Tibial artery (tissue), 4 donors: ENCODE data around the gene MAP3K2.
"Not testable (repeated sequence)": the region's sequence is repeated elsewhere in the genome, so short reads cannot be mapped to it uniquely, and the experiment has no call there.

Source experiments
- DNase-seq, 2 donors: peaks; one replicate each; pipeline ENCODE4 v3.0.0-alpha.2; 2019
- H3K27ac ChIP-seq, 2 donors: fragments of 200-600 bp; sonication (generic) in 1 of 2; 1 replicate in 1 of 2; 2 replicates in 1 of 2; pipeline ENCODE4 v1.5.1; 2018 to 2019; ENCODE audit warnings: mild to moderate bottlenecking in 1 of 2
- H3K27me3 ChIP-seq, 2 donors: fragments of 200-600 bp; sonication (generic) in 1 of 2; one replicate each; pipeline versions ENCODE4 v1.5.1 to v1.6.0; 2016 to 2019
- H3K36me3 ChIP-seq, 3 donors: fragments of 200-600 bp; sonication (generic) in 2 of 3; one replicate each; pipeline ENCODE4 v1.5.1; 2016 to 2019; ENCODE audit warnings: mild to moderate bottlenecking in 2 of 3
- H3K4me1 ChIP-seq, 4 donors: fragments of 200-600 bp; sonication (generic) in 2 of 4; 1 replicate in 3 of 4; 2 replicates in 1 of 4; pipeline ENCODE4 v1.5.1; 2016 to 2019
- H3K4me3 ChIP-seq, 2 donors: fragments of 200-600 bp; sonication (generic) in 1 of 2; 1 replicate in 1 of 2; 2 replicates in 1 of 2; pipeline ENCODE4 v1.5.1; 2018 to 2019; ENCODE audit warnings: mild to moderate bottlenecking in 2 of 2
- H3K9me3 ChIP-seq, 3 donors: fragments of 200-600 bp; sonication (generic) in 1 of 3; one replicate each; pipeline ENCODE4 v1.5.1; 2016 to 2019
- intact Hi-C: fragments of 100-400 bp; cut with DNase I; formaldehyde crosslinking; loops from one replicate; pipeline ENCODE4 v1.15.0; 2023; ENCODE audit warnings: low total_unique reads
- TF ChIP-seq, protein P1 (sequence below), 2 experiments: fragments of 200-600 bp in 1 of 2; fragments of 450-650 bp in 1 of 2; IDR thresholded peaks; one replicate each; pipeline ENCODE4 v1.5.1; 2017 to 2019; ENCODE audit warnings: antibody characterized with exemption in 2 of 2, mild to moderate bottlenecking in 1 of 2, moderate library complexity in 1 of 2

Gene MAP3K2

DNA sequence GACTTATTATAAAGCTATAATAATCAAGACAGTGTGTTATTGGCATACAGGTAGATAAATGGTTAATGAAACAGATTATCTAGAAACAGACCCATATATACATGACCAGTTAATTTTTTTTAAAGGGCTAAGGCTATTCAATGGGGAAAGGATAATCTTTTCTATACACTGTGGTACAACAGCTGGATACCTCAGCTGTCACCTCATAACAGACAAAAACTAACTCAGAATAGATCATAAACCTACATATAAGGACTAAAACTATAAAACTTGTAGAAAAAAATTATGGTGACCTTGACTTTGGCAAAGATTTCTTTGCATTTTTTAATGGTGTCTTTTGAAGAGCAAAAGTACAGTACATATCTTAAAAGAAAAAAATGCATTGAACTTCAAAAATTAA, 30.2 kb downstream of the MAP3K2 start:
- H3K36me3 ChIP-seq, result no peaks in the 10 kb centered on the region
- intact Hi-C loops, result no loop called here
- H3K4me3 ChIP-seq, result no peak overlapping the region
- TF ChIP-seq, protein P1, sequence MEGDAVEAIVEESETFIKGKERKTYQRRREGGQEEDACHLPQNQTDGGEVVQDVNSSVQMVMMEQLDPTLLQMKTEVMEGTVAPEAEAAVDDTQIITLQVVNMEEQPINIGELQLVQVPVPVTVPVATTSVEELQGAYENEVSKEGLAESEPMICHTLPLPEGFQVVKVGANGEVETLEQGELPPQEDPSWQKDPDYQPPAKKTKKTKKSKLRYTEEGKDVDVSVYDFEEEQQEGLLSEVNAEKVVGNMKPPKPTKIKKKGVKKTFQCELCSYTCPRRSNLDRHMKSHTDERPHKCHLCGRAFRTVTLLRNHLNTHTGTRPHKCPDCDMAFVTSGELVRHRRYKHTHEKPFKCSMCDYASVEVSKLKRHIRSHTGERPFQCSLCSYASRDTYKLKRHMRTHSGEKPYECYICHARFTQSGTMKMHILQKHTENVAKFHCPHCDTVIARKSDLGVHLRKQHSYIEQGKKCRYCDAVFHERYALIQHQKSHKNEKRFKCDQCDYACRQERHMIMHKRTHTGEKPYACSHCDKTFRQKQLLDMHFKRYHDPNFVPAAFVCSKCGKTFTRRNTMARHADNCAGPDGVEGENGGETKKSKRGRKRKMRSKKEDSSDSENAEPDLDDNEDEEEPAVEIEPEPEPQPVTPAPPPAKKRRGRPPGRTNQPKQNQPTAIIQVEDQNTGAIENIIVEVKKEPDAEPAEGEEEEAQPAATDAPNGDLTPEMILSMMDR (IDR thresholded peaks at IDR 0.05), result no peak
- peaks cover 0 to 21% (median 2%) of the 10 kb centered on the region in 4 donors for H3K4me1 ChIP-seq
- no peak for DNase-seq
- no peaks in the 10 kb centered on the region for H3K27me3 ChIP-seq
- H3K9me3 ChIP-seq, result no peaks in the 10 kb centered on the region
- no peak overlapping the region for H3K27ac ChIP-seq

- intact Hi-C loops, result no loop called here
- Histone ChIP-seq H3K27me3 (no peaks in the 10 kb centered on the region), H3K4me3 (no peak overlapping the region), H3K36me3 (no peaks in the 10 kb centered on the region), H3K27ac (no peak overlapping the region), H3K4me1 (peaks cover 0 to 30% (median 2%) of the 10 kb centered on the region in 4 donors), H3K9me3 (no peaks in the 10 kb centered on the region)
- TF ChIP-seq, protein P1 (IDR thresholded peaks at IDR 0.05), result no peak
- DNase-seq, result no peak
Measured at GRCh38 chr2:127356531-127356930, 31.2 kb downstream of the MAP3K2 start.

GRCh38 chr2:127355407-127356008, 32.3 kb downstream of the MAP3K2 start:
- H3K27ac ChIP-seq, result no peak overlapping the region
- H3K27me3 ChIP-seq, result no peaks in the 10 kb centered on the region
- no peaks in the 10 kb centered on the region for H3K9me3 ChIP-seq
- H3K4me1 ChIP-seq, result peaks cover 0 to 38% (median 2%) of the 10 kb centered on the region in 4 donors
- H3K4me3 ChIP-seq, result no peak overlapping the region
- intact Hi-C loops, result no loop called here
- no peak for DNase-seq
- TF ChIP-seq, protein P1 (IDR thresholded peaks at IDR 0.05), result peak; percentile 18 to 35
- H3K36me3 ChIP-seq, result no peaks in the 10 kb centered on the region

DNA sequence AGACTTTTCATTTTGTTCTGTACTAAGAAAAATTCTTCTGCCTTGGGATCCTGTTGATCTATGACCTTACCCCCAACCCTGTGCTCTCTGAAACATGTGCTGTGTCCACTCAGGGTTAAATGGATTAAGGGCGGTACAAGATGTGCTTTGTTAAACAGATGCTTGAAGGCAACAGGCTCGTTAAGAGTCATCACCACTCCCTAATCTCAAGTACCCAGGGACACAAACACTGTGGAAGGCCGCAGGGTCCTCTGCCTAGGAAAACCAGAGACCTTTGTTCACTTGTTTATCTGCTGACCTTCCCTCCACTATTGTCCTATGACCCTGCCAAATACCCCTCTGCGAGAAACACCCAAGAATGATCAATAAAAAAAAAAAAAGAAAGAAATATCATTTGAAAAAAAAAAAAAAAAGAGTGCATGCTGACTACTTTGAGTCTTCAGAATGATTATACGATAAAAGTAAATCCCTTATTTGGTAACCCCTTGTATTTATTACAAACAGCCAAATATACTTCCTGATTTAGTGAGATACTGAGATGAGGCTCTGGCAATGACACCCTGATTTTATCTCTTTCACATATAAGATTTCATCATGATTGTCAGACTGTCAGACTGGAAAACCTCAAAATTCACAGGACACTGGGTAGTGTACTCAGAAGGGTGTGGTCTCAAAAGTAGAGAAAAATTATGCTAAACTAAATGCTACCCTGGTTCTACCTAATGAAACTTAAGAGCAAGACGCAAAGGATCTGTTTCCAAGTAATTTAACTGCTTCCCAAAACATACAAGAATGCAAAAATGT, 33.7 kb downstream of the MAP3K2 start:
- H3K27me3 ChIP-seq, intact Hi-C loops, H3K9me3 ChIP-seq, DNase-seq, H3K36me3 ChIP-seq, H3K4me3 ChIP-seq, H3K27ac ChIP-seq: not testable (repeated sequence)
- H3K4me1 ChIP-seq, result peaks cover 0 to 44% (median 4%) of the 10 kb centered on the region in 4 donors

DNA sequence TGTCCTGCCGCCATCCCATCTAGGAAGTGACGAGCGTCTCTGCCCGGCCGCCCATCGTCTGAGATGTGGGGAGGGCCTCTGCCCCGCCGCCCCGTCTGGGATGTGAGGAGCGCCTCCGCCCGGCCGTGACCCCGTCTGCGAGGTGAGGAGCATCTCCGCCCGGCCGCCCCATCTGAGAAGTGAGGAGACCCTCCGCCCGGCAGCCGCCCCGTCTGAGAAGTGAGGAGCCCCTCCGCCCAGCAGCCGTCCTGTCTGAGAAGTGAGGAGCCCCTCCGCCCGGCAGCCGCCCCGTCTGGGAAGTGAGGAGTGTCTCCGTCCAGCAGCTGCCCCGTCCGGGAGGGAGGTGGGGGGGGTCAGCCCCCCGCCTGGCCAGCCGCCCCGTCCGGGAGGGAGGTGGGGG, 34.6 kb downstream of the MAP3K2 start:
- H3K36me3 ChIP-seq, H3K9me3 ChIP-seq, DNase-seq, H3K27ac ChIP-seq, intact Hi-C loops, H3K4me3 ChIP-seq, H3K27me3 ChIP-seq: not testable (repeated sequence)
- peaks cover 0 to 42% (median 4%) of the 10 kb centered on the region in 4 donors for H3K4me1 ChIP-seq

DNA sequence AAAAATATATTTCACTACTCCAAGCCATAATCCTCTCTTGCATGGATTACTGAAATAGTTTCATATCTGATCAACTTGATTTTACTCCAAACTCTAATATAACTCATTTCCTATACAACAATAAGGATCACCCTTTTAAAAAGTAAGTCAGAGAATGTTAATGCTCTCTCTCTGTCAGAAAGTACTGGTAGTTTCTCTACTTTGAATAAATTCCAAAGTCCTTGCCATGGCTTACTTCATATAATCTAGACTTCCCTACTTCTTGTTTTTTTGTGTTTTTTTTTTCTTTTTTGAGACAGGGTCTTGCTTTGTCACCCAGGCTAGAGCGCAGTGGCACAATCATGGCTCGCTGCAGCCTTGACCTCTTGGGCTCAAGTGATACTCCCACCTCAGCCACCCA, 36.2 kb downstream of the MAP3K2 start:
- no peaks in the 10 kb centered on the region for H3K9me3 ChIP-seq
- TF ChIP-seq, protein P1 (IDR thresholded peaks at IDR 0.05), result no peak
- no peaks in the 10 kb centered on the region for H3K36me3 ChIP-seq
- DNase-seq, result no peak
- intact Hi-C loops, result no loop called here
- H3K27me3 ChIP-seq, result no peaks in the 10 kb centered on the region
- H3K4me3 ChIP-seq, result no peak overlapping the region
- H3K27ac ChIP-seq, result no peak overlapping the region
- H3K4me1 ChIP-seq, result peaks cover 0 to 36% (median 4%) of the 10 kb centered on the region in 4 donors
